DMS53 (cell line): Measurements from ENCODE around the gene CTU2.
"Not testable (repeated sequence)": the region's sequence is repeated elsewhere in the genome, so short reads cannot be mapped to it uniquely, and the experiment has no call there.

Experiments
- DNase-seq: peaks from one replicate; lab custom pipeline; 2025; lab: John Stamatoyannopoulos, UW

CTU2 gene

DNA sequence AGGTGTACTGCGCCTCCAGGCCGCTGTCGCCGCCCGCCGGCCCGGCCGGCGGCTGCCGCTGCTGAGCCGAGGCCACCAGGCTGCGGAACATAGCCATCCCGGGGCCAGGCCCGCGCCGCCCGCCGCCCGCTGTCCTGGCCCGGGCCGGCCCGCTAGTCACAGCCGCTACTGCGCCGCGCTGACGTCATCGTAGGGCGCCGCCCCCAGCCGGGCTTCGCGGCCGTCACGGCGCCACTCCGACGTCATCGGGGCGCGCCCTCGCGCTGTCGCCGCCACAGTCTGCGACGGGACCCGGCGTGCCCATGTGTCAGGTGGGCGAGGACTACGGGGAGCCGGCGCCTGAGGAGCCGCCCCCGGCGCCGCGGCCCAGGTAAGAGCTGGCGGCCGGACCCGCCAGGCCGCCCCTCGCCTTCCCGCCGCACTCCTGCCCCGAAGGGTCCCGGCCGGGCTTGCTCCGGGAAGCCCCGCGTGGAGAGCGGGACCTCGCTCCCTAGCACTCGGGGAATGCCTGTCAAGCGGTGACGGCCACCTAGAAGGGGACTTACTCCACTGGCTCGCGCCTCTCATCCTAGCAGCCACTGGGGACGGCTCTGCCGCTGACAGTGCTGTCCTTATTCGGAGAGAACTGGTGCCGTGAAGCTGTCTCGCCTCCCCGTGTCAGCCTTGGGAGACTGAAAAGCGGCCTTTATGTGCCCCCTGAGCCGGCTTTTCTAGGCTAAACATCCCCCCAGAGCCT is at the start of gene CTU2, which contains the start of gene RNF166:
CTU2 (plus strand) TSS at position 275 of the 736 bp plus-strand sequence; CDS start at position 303, 28 bp downstream.
RNF166 (minus strand) TSS at position 180 of the 736 bp plus-strand sequence; CDS start at position 97, 83 bp downstream.
- DNase-seq: peak; percentile 90

DNA sequence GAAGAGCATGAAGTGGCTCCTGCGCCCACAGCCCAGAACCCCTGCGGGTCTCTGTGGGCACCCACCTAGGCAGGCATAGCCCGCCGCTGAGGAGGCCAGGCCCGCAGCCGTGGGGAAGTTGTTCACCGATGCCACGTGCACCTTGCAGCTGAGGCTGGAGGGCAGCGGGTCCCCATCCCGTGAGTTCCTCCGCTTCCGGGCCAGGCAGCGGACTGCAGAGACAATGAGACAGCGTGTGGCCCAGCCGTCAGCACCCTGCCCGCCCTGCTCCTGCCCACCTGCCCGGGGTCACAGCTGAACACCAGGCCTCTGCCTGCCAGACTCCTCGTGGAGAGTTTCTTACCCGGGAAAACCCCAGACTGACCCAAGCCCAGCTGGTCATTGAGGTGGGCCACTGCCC is 48.9 kb upstream of the CTU2 start:
- no peak for DNase-seq

DNA sequence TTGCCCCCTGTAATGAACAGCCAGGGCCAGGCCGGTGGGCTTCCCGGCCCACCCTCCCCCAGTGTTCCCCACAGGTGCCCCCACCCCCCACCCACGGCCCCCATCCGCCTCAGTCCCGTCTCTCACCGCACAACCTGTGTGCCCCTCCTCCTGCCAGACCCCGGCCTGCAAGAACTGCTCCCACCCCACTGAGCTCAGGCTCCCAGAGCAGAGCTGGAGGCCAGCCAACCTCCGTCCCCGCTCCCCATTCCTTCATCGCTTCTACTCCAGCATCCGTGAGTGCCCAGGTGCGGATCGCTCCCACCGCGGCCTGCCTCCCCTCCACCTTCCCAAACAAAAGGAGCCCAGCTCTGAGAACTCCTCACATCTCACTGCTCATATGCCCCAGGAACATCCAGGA is 47.6 kb upstream of the CTU2 start:
- DNase-seq: no peak

DNA sequence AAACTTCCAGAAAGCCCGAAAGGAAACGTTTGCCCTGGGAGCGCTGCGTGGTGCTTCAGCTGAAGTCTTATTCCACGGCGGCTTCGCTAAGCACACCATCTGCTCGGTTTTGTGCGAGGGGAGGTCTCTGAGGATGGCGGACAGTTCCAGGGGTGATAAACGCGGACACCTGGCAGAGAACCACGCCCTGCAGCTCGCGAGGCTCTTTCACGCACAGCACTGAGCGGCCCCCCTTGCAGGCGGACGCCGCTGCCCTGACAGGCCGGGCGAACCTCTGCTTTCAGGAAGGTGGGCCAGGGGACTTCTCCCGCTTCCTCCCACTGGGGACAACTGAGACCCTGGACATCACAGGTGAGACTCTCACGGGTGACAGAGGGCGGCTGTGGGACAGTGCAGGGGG is 47.1 kb upstream of the CTU2 start:
- DNase-seq: no peak

DNA sequence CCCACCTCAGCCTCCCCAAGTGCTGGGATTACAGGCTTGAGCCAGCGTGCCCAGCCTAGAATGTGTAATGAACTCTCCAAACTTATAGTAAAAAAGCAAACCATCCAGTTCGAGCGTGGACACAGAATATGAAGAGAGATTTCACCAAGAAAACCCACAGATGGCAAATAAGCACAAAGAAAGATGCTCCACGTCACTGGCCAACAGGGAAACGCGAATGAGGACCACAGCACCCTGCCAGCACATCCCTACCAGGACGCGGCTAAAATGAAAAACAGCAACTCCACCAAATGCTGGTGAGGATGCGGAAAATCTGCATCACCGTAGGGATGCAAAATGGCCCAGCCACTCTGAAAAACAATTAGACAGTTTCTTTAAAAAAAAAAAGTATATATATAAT is 44.8 kb upstream of the CTU2 start:
- no peak for DNase-seq

DNA sequence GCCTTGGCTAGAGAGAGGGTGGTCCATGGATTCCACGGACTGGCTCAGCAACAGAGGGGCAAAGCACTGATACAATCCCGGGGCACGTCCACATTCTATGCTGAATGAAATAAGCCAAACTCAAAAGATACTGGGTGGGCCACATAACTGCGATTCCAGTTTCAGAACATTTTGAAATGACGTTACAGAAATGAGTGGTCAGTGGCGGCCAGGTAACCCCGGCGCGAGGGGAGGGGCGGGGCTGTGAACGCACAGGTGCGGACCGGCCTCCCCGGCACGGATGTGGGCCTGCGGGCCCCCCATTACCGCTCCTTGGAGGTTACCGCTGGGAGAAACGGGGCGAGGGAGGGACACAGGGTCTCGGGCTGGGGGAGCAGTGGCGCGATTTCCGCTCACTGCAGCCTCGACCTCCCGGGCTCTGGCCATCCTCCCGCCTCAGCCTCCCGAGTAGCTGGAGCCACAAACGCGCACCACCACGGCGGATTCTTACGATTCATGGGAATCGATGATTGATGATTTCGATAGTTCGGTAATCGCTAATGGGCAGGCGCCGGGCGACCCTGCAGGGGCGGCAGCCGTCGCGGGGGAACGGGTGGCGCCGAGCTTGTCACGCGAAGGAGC is 44.0 kb upstream of the CTU2 start:
- DNase-seq: peak; percentile 21

DNA sequence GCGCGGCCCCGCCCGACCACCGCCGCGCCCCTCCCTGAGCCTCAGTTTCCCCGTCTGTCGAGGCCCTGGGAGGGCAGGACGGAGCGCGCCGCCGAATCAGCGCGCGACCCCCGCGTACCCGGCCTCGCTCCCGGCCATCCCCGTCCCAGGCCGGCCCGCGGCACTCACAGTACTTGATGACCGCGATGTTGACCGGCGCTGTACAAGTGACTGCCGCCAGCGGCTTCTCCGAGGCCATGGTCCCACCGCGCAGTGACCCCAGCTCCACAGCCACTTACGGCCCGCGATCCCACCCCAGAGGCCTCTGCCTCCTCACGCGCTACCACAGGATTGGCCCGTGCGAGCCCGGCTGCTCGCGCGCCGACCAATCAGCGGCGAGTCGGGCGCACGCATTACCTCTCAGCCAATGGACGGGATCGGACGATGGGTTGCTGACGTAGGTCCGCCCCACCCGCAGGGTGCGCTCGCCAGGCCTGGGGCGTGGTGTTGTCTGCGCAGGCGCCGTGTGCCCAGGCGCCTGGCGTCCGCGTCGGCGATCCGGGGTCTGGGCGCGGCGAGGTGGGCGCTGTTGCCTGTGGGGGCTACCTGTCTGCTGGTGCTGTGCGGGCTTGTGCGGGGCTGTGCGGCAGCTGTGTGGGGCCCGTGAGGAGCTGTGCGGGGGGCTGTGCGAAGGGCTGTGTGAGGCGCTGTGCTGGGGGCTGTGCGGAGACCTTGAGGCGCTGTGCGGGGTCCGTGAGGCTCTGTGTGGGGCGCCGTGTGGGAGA is 43.3 kb upstream of the CTU2 start, which contains the start of gene MVD:
MVD (minus strand) TSS at position 249 of the 764 bp plus-strand sequence; CDS start at position 238, 11 bp downstream.
- peak; percentile 98 for DNase-seq

DNA sequence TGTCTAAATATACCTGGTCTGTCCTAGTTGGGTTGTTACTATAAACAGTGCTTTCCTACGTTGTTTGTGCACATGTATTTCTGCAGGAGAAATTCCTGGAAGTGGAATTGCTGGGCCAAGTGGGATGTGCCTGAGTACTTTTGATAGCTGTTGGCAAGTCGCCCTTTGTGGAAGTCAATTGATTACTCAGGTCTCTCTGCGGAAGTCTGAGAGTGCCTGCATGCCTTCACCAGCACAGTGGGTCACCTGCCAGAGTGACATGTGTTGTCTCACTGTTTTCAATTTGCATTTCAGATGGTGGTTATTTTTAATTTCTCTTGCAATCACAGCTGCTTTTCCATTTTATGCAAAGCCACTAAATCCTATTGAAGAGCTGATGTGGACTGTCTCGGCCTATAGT is 41.2 kb upstream of the CTU2 start:
- no peak for DNase-seq

DNA sequence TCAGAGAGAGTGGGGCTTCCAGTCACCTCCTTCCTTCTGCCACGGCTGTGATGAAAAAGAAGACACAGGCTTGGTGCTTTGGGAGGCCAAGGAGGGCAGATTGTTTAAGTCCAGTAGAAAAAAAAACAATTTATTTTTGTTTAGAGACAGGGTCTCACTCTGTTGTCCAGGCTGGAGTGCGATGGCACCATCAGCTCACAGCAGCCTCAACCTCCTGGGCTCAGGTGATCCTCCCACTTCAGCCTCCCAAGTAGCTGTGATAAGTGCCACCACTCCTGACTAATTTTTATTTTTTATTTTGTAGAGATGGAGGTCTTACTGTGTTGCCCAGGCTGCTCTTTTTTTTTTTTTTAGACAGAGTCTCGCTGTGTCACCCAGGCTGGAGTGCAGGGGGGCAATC is 40.7 kb upstream of the CTU2 start:
- no peak for DNase-seq

DNA sequence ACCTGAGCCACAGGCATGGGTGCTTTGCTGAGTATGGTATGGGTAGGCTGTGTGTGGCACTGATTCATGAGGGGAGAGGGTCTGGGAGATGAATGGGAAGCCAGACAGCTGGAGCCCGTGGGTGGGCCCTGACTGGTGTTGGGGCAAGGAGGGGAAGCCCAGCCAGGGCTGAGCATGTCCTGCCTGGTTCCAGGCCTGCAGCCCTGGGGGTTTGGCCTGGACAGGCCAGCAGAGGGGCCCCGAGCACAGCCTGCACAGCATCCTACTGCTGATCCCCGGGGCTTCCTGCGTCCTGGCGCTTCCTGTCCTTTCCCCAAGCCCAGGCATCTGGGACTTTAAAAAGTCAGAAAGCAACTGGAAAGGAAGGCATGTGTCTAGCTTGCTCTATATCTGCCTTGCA is 38.8 kb upstream of the CTU2 start:
- no peak for DNase-seq

DNA sequence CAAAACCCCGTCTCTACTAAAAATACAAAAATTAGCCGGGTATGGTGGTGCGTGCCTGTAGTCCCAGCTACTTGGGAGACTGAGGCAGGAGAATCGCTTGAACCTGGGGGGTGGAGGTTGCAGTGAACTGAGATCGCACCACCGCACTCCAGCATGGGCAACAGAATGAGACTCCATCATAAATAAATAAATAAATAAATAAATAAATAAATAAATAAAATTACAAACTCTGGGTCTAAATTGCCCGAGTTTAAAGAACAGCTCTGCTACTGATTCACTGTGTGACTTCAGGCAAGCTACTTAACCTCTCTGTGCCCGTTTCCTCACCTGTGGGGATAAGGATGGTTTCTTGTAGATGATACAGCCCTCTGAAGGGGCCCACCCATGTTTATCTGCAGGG is 36.8 kb upstream of the CTU2 start:
- DNase-seq: not testable (repeated sequence)

DNA sequence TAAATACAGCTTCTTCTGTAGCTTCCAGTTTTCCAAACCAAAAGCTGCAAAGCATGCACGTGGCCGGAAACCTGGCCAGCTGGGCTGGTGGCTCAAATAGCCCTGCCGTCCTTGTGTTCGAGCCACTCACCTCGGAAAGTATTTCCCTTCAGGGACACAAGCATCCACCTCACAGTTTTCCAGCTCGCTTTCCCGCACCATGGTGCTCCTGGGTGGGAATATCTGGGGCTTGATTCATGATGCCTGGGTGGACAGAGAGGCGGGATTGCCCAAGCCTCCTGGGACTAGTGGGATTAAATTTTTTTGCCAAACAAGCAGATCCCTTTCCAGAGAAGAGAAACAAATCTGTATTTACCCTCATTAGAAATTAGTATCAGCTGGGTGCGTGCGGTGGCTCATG is 36.3 kb upstream of the CTU2 start:
- no peak for DNase-seq

DNA sequence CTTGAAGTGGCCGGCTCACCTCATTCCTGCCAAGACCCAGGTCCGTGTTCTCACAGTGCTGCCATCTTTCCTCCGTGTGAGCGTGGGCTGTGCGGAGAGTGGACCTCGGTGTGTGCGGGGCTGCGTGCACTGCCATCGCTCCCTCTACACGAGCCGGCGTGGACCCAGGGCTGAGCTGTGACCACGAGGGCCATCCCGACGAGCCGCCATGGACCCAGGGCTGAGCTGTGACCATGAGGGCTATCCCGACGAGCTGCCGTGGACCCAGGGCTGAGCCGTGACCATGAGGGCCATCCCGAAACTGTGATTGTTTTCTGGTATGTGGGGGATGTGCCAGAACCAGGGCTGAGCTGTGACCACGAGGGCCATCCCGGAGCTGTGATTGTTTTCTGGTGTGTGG is 34.5 kb upstream of the CTU2 start:
- DNase-seq: no peak

DNA sequence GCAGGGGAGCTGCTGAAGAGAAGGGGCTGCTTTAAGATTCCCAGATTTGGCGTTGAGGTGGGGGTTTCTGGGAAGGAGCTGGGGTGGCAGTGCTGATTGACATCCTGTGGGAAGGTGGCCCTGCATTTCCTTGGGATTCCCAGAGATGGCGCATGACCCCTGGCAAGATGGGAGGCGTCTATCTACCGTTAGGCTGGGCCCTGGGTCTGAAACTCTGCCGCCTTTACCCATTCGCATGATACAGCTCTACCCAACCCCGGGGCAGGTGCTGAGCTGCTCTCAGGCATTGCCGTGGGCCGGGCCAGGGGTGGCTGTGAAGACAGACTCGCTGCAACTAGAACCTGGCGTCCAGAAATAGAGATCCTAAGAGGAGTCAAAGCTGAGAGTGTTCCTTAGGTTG is 33.5 kb upstream of the CTU2 start:
- DNase-seq: peak; percentile 52

DNA sequence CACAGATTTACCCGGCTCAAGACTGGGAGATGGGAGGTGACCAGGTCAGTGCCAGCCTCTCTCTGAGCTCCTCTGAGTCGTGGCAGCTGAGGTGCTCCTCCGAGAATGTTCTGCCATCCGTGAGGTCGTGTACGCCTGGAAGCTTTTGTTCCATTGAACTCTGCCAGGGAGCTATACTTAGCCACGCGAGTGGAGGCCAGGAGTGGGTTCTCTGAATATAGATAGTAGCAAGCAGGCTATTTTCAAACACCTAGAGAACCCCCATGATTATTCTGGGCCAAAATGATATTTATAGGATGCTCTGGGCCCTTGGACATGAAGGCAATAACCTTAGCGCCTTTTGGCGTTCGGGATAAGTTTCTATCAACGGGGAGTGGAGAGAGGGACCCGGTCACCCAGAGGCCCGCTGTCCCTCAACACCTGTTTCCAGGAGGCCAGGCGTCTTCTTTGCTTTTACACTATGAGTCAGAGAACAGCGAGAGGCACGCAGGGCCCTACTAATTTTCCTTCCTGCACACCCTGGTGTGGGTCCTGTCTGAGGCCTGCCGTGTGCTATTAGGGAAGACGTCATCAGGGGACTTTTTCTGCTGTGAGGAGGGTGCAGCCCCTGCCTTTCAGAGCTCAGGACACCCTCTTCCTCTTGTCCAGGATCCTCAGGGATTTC is 32.5 kb upstream of the CTU2 start:
- DNase-seq: no peak

DNA sequence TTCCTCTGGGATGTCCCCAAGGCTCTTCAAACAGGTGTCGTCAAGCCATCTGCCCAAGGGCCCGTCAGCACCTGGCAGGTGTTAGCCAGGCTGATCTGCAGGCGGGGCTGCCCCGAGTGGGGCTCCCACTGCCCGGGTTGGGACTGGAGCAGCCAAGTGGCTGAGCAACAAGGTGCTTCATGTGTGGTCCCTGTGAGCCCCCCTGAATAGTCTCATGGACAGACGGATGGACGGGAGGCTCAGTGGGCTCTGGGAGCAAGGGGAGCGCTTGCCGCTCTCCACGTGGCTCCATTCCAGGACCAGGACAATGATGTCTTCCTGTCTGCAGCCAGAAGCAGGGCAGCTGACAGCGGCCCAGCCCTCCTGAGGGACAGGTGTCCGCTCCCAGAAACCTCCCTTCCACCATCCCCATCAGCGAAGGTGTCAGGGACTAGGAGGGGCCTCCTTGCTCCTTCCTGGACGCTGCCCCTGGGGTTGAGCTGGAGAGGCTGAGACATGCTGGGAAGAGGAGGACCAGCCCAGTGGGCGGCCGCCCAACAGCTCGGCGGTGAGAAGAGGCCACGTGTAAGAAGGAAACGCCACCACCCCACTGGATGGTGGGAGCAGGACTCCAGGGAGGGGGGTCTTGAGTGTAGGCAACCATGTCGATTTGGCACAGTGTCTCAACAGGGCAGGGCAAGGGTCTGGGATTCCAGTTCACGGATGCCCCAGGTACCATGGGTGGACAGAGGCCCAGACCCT is 29.6 kb upstream of the CTU2 start:
- DNase-seq: no peak

DNA sequence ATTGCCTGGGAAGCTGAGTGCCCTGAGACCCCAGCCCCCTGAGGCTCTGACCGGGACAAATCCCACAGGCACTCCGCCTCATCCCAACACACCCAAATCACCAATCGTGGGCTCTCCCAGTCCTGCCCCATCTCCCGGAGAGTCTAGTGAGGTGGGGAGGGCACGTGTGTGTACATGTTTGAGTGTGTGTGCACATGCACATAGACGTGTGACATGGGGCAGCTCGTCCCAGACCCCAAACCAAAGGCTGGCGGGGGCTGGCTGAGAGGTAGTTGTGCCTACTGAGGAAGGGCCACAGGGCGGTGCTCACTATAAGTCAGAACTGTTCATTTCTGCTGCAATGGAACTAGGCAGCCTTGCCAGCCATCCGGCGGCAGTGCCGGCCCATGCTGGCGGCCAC is 28.6 kb upstream of the CTU2 start:
- DNase-seq: no peak

DNA sequence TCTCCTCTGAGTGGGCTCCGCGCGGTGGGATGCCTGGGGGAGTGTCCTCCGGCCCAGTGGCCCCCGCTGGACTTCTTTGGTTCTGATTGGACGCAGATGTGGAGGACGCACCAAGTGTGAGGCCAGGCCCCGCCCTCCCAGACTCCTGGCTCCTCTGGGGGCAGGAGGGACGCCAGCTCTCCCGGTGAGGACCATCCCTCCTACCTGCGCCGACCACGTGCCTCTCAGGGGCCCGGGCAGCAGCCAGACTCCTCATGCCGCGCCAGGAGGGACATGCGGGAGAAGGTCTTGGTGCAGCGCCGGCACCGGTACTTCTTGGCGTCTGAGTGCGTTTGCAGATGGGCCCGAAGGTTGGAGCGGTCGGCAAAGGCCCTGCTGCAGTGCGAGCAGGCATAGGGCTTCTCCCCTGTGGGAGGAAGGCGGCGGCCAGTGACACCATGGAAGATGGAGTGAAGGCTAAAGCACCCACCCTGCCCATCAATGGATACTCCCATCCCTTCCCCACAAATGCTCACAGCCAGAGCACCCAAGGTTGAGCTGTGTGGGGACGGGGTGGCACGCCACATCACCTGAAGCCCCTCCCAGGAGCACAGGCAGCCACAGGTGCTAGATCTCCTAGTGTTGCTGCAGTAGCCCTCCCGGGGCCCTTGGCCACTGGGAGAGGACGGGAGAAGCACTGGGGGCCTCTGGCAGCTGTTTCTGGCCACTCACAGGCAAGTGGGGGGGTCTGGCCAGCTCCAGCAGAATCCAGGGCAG is 27.9 kb upstream of the CTU2 start:
- no peak for DNase-seq

DNA sequence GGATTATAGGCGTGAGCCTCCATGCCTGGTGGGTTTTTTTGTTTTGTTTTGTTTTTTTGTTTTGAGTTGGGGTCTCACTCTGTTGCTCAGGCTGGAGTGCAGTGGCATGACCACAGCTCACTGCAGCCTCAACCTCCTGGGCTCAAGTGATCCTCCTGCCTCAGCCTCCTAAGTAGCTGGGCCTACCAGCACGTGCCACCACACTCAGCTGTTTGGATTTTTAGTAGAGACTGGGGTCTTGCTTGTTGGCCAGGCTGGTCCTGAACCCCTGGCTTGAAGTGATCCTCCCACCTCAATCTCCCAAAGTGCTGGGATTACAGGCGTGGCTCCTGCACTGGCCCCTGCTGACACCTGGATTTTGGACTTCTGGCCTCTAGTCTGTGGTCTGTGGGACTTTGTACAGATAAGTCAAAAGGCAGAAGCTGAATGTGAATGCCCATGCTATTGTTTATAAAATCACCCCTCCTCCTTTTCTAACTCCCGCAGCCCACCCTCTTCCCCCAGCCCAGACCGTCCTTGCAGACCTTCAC is 25.7 kb upstream of the CTU2 start:
- no peak for DNase-seq

DNA sequence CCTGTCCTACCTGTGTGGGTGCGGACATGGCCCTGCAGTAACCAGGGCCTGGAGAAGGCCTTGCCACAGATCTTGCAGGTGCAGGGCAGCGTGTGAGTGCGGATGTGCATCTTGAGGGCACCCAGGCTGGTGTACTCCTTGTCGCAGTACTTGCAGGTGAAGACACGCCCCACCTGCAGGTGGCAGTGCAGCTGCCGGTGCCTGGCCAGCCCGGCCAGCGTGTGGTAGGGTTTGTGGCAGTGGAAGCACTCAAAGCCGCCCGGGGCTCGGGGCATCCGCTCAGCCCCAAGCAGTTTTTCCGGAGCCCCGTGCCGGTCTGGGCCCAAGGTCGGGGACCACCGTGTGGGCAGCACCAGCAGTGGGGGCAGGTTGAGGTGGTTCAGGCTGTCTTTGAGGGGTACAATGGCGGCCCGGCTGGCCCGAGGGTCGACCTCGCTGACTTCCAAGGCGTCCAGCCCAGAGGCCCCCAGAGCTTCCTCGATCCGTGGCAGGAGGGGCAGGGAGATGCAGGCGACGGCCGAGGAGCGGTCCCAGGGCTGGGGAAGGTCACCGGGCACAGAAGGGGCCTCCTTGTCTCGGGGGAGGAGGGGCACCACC is 25.1 kb upstream of the CTU2 start:
- peak; percentile 86 for DNase-seq
